Left ventricle myocardium inferior (tissue), 1 donor: ENCODE measurements around the gene ATP6V0D1. TPM values are rescaled to one million over a fixed set of nuclear protein-coding genes. Genes with fewer than 3 reads are reported as not detected.

Experiments used
- DNase-seq: peaks from one replicate; pipeline ENCODE4 v3.0.0-alpha.2; 2020
- H3K27ac ChIP-seq: fragments of 200-600 bp; replicated peaks from 2 replicates; pipeline ENCODE4 v1.8.0; 2021
- H3K27me3 ChIP-seq: fragments of 200-600 bp; 2 replicates; pipeline ENCODE4 v1.8.0; 2021; ENCODE audit warnings: low read depth
- H3K36me3 ChIP-seq: fragments of 200-600 bp; 2 replicates; pipeline ENCODE4 v1.8.0; 2021
- H3K4me1 ChIP-seq: fragments of 200-600 bp; 2 replicates; pipeline ENCODE4 v1.8.0; 2021
- H3K4me3 ChIP-seq: fragments of 200-600 bp; 2 replicates; pipeline ENCODE4 v1.8.0; 2021; ENCODE audit warnings: mild to moderate bottlenecking, moderate library complexity
- H3K9me3 ChIP-seq: fragments of 200-600 bp; replicated peaks from 2 replicates; pipeline ENCODE4 v1.8.0; 2021
- intact Hi-C: fragments of 100-400 bp; cut with micrococcal nuclease; formaldehyde crosslinking; loops from one replicate; pipeline ENCODE4 v1.11.0; 2022
- total RNA-seq: library from RNA; stranded (reverse); fragmentation: NEBNext Ultra II Directional; extraction: Animal tissue kit (Norgen Biotek cat#: 25700); gene quantifications from one replicate; pipeline ENCODE4 v1.2.1, GENCODE V29; 2021
- TF ChIP-seq, protein P1 (sequence below): fragments of 200-600 bp; IDR thresholded peaks from 2 replicates; pipeline ENCODE4 v1.8.0; 2021; ENCODE audit warnings: antibody characterized with exemption, mild to moderate bottlenecking, borderline replicate concordance
- donor health status: DM: no; HTN: yes; CAD: no; lungs with severe emphysema.

Gene ATP6V0D1
- total RNA-seq, 1 donor from 2014 or later: 65.8 TPM

DNA sequence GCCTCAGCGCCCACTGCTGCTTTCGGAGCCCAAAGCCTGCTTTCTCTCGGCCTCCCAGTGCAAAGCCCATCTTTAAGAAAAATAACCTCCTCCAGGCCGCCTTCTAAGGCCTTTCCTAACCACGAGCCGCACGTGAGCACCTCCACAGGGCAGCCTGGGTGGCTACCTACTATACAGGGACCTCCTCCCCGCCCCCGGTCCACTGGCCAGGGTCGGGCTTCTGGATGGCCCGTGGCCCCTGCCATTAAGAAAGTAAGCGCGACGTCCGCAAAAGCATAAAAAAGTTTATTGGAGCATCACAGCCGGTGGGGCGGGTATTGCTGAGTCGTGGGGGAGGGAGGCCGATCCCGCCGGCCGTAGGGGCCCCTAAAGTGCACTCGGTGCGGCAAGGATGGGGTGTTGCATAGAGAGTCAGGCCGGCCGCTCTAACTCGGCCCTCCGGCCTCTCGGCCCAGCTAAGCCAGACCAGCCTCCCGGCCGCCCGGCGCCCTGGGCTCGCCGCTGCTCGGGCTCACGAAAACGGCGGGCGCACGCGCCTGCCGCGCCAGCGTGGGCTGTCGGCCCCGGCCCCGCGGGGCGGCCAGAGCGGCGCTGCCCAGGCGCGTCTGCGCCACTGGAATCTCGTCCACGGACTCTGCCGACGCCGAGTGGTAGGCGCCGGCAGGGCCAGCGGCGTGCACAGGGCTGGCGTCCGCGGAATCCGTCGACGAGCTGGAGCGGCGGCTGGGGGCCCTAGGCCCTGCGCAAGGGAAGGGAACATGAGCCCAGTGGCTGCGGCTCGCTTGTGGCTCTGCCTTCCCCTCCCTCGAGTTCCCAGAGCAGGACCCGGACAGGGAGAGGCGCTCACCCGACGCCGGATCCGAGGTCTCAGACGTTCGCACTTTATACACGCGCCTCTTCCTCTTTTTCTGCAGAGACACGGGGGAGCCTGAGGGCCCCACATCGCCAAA lies 86.5 kb downstream of the ATP6V0D1 start:
- Histone ChIP-seq H3K27me3 (peaks cover 19% of the 10 kb centered on the region), H3K36me3 (no peaks in the 10 kb centered on the region), H3K9me3 (no peaks in the 10 kb centered on the region), H3K4me1 (peaks cover 81% of the 10 kb centered on the region), H3K4me3 (peak overlapping the region; percentile 66), H3K27ac (peak overlapping the region; percentile 72)
- TF ChIP-seq, protein P1, sequence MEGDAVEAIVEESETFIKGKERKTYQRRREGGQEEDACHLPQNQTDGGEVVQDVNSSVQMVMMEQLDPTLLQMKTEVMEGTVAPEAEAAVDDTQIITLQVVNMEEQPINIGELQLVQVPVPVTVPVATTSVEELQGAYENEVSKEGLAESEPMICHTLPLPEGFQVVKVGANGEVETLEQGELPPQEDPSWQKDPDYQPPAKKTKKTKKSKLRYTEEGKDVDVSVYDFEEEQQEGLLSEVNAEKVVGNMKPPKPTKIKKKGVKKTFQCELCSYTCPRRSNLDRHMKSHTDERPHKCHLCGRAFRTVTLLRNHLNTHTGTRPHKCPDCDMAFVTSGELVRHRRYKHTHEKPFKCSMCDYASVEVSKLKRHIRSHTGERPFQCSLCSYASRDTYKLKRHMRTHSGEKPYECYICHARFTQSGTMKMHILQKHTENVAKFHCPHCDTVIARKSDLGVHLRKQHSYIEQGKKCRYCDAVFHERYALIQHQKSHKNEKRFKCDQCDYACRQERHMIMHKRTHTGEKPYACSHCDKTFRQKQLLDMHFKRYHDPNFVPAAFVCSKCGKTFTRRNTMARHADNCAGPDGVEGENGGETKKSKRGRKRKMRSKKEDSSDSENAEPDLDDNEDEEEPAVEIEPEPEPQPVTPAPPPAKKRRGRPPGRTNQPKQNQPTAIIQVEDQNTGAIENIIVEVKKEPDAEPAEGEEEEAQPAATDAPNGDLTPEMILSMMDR: no peak
- no peak for DNase-seq
- intact Hi-C loops: no loop called here

DNA sequence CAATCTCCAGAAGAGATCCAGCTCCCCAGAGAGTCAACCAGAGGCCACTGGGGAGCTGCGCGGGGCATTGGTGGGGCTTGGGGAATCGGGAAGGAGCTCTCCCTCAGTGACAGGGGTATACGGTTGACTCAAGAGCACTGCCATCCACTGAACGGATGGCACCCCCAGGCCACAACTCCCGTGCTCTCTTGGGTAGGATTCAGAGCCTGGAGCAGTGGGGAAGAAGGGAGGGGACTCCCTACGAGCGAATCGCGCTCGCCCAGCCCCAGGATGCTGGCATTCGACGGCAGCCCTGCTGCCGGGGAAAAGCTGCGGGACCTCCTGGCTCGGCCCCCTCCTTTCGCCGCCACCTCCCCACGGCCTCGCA lies 87.2 kb downstream of the ATP6V0D1 start:
- Histone ChIP-seq H3K27ac (peak overlapping the region; percentile 72), H3K36me3 (no peaks in the 10 kb centered on the region), H3K27me3 (peaks cover 19% of the 10 kb centered on the region), H3K4me1 (peaks cover 75% of the 10 kb centered on the region), H3K9me3 (no peaks in the 10 kb centered on the region), H3K4me3 (peak overlapping the region; percentile 66)
- TF ChIP-seq, protein P1: no peak
- no peak for DNase-seq
- intact Hi-C loops: no loop called here

DNA sequence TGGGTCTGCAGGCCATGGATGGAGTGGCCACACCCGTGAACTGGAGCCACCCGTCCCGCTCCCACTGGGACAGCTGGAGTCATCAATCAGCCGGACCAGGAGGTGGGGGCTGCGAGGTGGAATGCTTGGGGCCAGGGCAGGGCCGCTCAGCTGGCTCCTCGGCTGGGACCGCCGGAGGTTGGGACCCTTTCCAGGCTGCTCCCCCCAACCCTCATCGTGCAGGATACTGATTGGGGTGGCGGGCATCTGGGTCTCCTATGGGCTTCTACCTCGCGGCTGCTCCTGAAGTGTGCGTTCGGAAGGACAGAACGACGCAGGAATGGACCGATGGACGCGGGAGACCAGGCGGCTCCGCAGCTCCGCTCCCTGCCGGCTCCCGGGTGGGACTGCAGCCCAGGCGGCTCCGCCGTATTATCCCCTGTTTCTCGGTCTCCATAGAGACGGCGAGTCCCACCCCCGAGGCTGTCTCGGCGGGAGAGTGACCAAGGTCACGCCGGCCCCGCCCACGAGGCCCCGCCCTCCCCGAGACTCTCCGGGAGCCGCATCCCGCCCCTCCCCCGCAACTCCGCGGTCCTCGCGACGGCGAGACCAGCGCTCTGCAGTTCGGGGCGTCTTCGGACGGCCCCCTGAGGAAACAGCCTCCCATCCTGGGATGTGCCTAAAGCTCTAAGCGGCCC lies 87.7 kb downstream of the ATP6V0D1 start, which contains the start of gene TPPP3:
Gene TPPP3, minus strand, starts transcription at position 388 of the 677 bp plus-strand sequence. CDS start 2,387 bp downstream, outside the sequence.
- intact Hi-C loops: no loop called here
- Histone ChIP-seq H3K9me3 (no peaks in the 10 kb centered on the region), H3K4me3 (peak within 1 kb of the TSS; percentile 66), H3K36me3 (no peaks in the 10 kb centered on the region), H3K27me3 (peaks cover 19% of the 10 kb centered on the region), H3K27ac (peak within 1 kb of the TSS; percentile 72), H3K4me1 (peaks cover 70% of the 10 kb centered on the region)
- peak; percentile 92 for DNase-seq
- TF ChIP-seq, protein P1: peak; percentile 83

DNA sequence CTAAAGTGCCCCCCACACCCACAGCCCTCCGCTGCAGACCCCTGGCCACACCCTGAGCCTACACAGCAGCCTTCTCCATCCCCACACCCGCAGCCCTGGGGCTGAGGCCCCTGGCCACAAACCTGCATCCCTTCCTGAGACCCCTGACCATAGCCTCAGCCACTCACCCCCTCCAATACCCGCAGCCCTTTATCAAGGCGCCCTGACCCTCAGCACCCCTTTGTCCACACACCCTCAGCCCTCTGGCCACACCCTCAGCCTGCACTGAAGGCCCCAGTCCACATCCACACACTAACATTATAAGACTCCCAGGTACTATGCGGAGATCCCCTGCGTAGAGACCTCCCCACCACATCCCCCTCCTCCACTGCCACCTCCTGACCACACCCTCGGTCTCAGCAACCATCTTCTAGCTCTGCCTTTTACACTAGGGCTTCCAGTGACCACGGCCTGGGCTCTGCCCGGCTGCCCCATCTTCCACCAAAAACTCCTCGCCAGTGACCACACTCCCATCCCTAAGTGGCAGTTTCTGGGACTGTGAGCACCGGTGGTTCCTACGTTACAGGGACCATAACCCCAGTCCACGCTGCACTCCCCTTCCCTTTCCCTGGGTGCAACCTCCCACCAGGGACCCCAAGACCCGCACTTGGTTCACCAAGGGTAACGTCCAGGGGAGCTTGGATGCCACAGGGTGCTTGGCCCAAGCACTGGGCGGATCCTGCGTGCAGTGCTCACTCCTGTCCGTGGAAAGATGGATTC lies 88.5 kb downstream of the ATP6V0D1 start:
- H3K27ac ChIP-seq: peak overlapping the region; percentile 69
- intact Hi-C loops: no loop called here
- peaks cover 19% of the 10 kb centered on the region for H3K27me3 ChIP-seq
- peak overlapping the region; percentile 66 for H3K4me3 ChIP-seq
- peaks cover 64% of the 10 kb centered on the region for H3K4me1 ChIP-seq
- no peaks in the 10 kb centered on the region for H3K36me3 ChIP-seq
- TF ChIP-seq, protein P1: no peak
- DNase-seq: no peak
- H3K9me3 ChIP-seq: no peaks in the 10 kb centered on the region
